Neural progenitor cell (in vitro differentiated cells): ENCODE data around the gene RNF222. TPM values are rescaled to one million over a fixed set of nuclear protein-coding genes. Genes with fewer than 3 reads are reported as not detected.

Experiments
- DNase-seq: peaks from one replicate; pipeline ENCODE4 v3.0.0-alpha.2; 2016; ENCODE audit warnings: low spot score
- H2AFZ ChIP-seq: fragments of 200-600 bp; sonication (generic); replicated peaks from 2 replicates; pipeline ENCODE4 v1.6.1; 2016; ENCODE audit warnings: antibody characterized with exemption
- H3F3A ChIP-seq: fragments of 200-600 bp; sonication (generic); 2 replicates; pipeline ENCODE4 v1.6.1; 2016; ENCODE audit warnings: antibody characterized with exemption, low read depth
- H3K27ac ChIP-seq: fragments of 200-600 bp; sonication (generic); 2 replicates; pipeline ENCODE4 v1.5.1; 2016; ENCODE audit warnings: mild to moderate bottlenecking
- H3K27me3 ChIP-seq: fragments of 200-600 bp; sonication (generic); 2 replicates; pipeline ENCODE4 v1.6.1; 2016; ENCODE audit warnings: mild to moderate bottlenecking, moderate library complexity
- H3K36me3 ChIP-seq: fragments of 200-600 bp; sonication (generic); 2 replicates; pipeline ENCODE4 v1.5.1; 2016
- H3K4me1 ChIP-seq: fragments of 200-600 bp; sonication (generic); 2 replicates; pipeline ENCODE4 v1.6.1; 2016; ENCODE audit warnings: mixed run types
- H3K4me2 ChIP-seq: fragments of 200-600 bp; sonication (generic); 2 replicates; pipeline ENCODE4 v1.6.1; 2016
- H3K4me3 ChIP-seq: fragments of 200-600 bp; sonication (generic); 2 replicates; pipeline ENCODE4 v1.5.1; 2016
- H3K79me2 ChIP-seq: fragments of 200-600 bp; sonication (generic); 2 replicates; pipeline ENCODE4 v1.6.1; 2016; ENCODE audit warnings: low read depth
- H3K9ac ChIP-seq: fragments of 200-600 bp; sonication (generic); 2 replicates; pipeline ENCODE4 v1.6.1; 2016
- H3K9me3 ChIP-seq: fragments of 200-600 bp; sonication (generic); 2 replicates; pipeline ENCODE4 v1.5.1; 2016; ENCODE audit warnings: low read depth
- H4K20me1 ChIP-seq: fragments of 200-600 bp; sonication (generic); 2 replicates; pipeline ENCODE4 v1.6.1; 2016; ENCODE audit warnings: low read depth
- H3K27ac Mint-ChIP-seq: 3 replicates; pipeline ENCODE4 v1.8.0; 2021; ENCODE audit warnings: mixed read lengths
- H3K27me3 Mint-ChIP-seq: 2 replicates; pipeline ENCODE4 v1.8.0; 2022; ENCODE audit warnings: low read depth, mild to moderate bottlenecking, inconsistent platforms, moderate library complexity, mixed read lengths; ENCODE audit not compliant: insufficient read depth
- H3K36me3 Mint-ChIP-seq: 3 replicates; pipeline ENCODE4 v1.8.0; 2021; ENCODE audit warnings: mixed read lengths
- H3K4me1 Mint-ChIP-seq: 3 replicates; pipeline ENCODE4 v1.8.0; 2021; ENCODE audit warnings: mixed read lengths
- H3K4me3 Mint-ChIP-seq: 3 replicates; pipeline ENCODE4 v1.8.0; 2021; ENCODE audit warnings: mild to moderate bottlenecking, moderate library complexity, mixed read lengths
- H3K9me3 Mint-ChIP-seq: 3 replicates; pipeline ENCODE4 v1.8.0; 2020; ENCODE audit warnings: mixed read lengths
- EZH2 ChIP-seq: fragments of 200-600 bp; sonication (generic); IDR thresholded peaks from 2 replicates; pipeline ENCODE4 v1.6.1; 2017; ENCODE audit warnings: antibody characterized with exemption, mild to moderate bottlenecking, moderate library complexity
- EZH2phosphoT487 ChIP-seq: fragments of 200-600 bp; sonication (generic); IDR thresholded peaks from 2 replicates; pipeline ENCODE4 v1.6.1; 2017; ENCODE audit warnings: antibody characterized with exemption
- total RNA-seq: library from RNA; depleted of rRNA; stranded (reverse); fragments of >200 nt; gene quantifications from 2 replicates; pipeline ENCODE4 v1.2.3, GENCODE V29; 2015; ENCODE audit warnings: low replicate concordance
- TF ChIP-seq, protein P1 (sequence below): fragments of 200-600 bp; sonication (generic); IDR thresholded peaks from 2 replicates; pipeline ENCODE4 v1.5.1; 2017; ENCODE audit warnings: antibody characterized with exemption, mild to moderate bottlenecking

The RNF222 gene
- total RNA-seq, 1 donor from 2014 or later: not detected

GRCh38 chr17:8391711-8392110, 5.9 kb downstream of the RNF222 start:
- H2AFZ ChIP-seq: no peak overlapping the region
- no peak overlapping the region for H3K9ac ChIP-seq
- no peak overlapping the region for H3K4me3 ChIP-seq
- H3K27ac ChIP-seq: no peak overlapping the region
- no peaks in the 10 kb centered on the region for H3K79me2 ChIP-seq
- no peak overlapping the region for H3K4me2 ChIP-seq
- no peak overlapping the region for H3K4me3 Mint-ChIP-seq
- H3K9me3 Mint-ChIP-seq: no peaks in the 10 kb centered on the region
- no peaks in the 10 kb centered on the region for H3K9me3 ChIP-seq
- peaks cover 14% of the 10 kb centered on the region for H3K27me3 ChIP-seq
- no peaks in the 10 kb centered on the region for H4K20me1 ChIP-seq
- H3K36me3 Mint-ChIP-seq: no peaks in the 10 kb centered on the region
- TF ChIP-seq EZH2phosphoT487 (no peak), EZH2 (no peak)
- TF ChIP-seq, protein P1, sequence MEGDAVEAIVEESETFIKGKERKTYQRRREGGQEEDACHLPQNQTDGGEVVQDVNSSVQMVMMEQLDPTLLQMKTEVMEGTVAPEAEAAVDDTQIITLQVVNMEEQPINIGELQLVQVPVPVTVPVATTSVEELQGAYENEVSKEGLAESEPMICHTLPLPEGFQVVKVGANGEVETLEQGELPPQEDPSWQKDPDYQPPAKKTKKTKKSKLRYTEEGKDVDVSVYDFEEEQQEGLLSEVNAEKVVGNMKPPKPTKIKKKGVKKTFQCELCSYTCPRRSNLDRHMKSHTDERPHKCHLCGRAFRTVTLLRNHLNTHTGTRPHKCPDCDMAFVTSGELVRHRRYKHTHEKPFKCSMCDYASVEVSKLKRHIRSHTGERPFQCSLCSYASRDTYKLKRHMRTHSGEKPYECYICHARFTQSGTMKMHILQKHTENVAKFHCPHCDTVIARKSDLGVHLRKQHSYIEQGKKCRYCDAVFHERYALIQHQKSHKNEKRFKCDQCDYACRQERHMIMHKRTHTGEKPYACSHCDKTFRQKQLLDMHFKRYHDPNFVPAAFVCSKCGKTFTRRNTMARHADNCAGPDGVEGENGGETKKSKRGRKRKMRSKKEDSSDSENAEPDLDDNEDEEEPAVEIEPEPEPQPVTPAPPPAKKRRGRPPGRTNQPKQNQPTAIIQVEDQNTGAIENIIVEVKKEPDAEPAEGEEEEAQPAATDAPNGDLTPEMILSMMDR: no peak
- no peaks in the 10 kb centered on the region for H3K36me3 ChIP-seq
- no peaks in the 10 kb centered on the region for H3K4me1 ChIP-seq
- peaks cover under 1% of the 10 kb centered on the region for H3K4me1 Mint-ChIP-seq
- DNase-seq: no peak
- H3F3A ChIP-seq: no peaks in the 10 kb centered on the region
- H3K27ac Mint-ChIP-seq: no peak overlapping the region
- peaks cover 9% of the 10 kb centered on the region for H3K27me3 Mint-ChIP-seq

- Histone ChIP-seq H4K20me1 (no peaks in the 10 kb centered on the region), H3K4me1 (no peaks in the 10 kb centered on the region), H3K4me3 (no peak overlapping the region), H3K36me3 (no peaks in the 10 kb centered on the region), H3F3A (peaks cover 8% of the 10 kb centered on the region), H3K27me3 (no peaks in the 10 kb centered on the region), H3K27ac (no peak overlapping the region), H3K4me2 (no peak overlapping the region), H2AFZ (no peak overlapping the region), H3K79me2 (peaks cover 7% of the 10 kb centered on the region), H3K9ac (no peak overlapping the region), H3K9me3 (no peaks in the 10 kb centered on the region)
- TF ChIP-seq, protein P1: no peak
- no peak for TF ChIP-seq EZH2
- TF ChIP-seq EZH2phosphoT487: no peak
- Mint-ChIP-seq H3K4me1 (peaks cover 9% of the 10 kb centered on the region), H3K9me3 (no peaks in the 10 kb centered on the region), H3K36me3 (peaks cover under 1% of the 10 kb centered on the region), H3K4me3 (no peak overlapping the region), H3K27me3 (peaks cover under 1% of the 10 kb centered on the region), H3K27ac (peak overlapping the region; percentile 5)
- no peak for DNase-seq
These were observed 9.5 kb downstream of the RNF222 start for GRCh38 chr17:8387914-8388651.

- Histone ChIP-seq H3F3A (peaks cover 19% of the 10 kb centered on the region), H3K9me3 (no peaks in the 10 kb centered on the region), H3K27ac (no peak overlapping the region), H3K79me2 (peaks cover 19% of the 10 kb centered on the region), H3K36me3 (no peaks in the 10 kb centered on the region), H3K4me2 (no peak overlapping the region), H3K27me3 (no peaks in the 10 kb centered on the region), H3K9ac (no peak overlapping the region), H3K4me3 (no peak overlapping the region), H2AFZ (no peak overlapping the region), H4K20me1 (peaks cover 11% of the 10 kb centered on the region), H3K4me1 (peaks cover 2% of the 10 kb centered on the region)
- H3K9me3 Mint-ChIP-seq: no peaks in the 10 kb centered on the region
- H3K36me3 Mint-ChIP-seq: peaks cover 8% of the 10 kb centered on the region
- peak overlapping the region; percentile 30 for H3K4me3 Mint-ChIP-seq
- peaks cover 18% of the 10 kb centered on the region for H3K4me1 Mint-ChIP-seq
- no peak for DNase-seq
- TF ChIP-seq, protein P1: no peak
- TF ChIP-seq EZH2: no peak
- TF ChIP-seq EZH2phosphoT487: no peak
- no peaks in the 10 kb centered on the region for H3K27me3 Mint-ChIP-seq
- H3K27ac Mint-ChIP-seq: peak overlapping the region; percentile 70
These were observed 10.8 kb downstream of the RNF222 start for GRCh38 chr17:8386841-8387240.
